GM18951 (cell line): ENCODE measurements around the gene TRAPPC6A.
A peak's percentile ranks its signal among the peaks of the same experiment; 100 is the strongest.

Source experiments
- POLR2A ChIP-seq: IDR thresholded peaks from 4 replicates; pipeline ENCODE4 v1.6.1; 2011; ENCODE audit warnings: mild to moderate bottlenecking; ENCODE audit not compliant: insufficient read length, insufficient read depth; ENCODE audit errors: extremely low read depth
- in situ Hi-C: fragments of 300-500 bp; cut with MboI; formaldehyde crosslinking; loops from one replicate; pipeline ENCODE4 v1.12.0; 2022; ENCODE audit warnings: low sequenced_read_pairs, mixed read lengths, inconsistent platforms; ENCODE audit not compliant: unreplicated experiment

The TRAPPC6A gene

GRCh38 chr19:45177817-45178261, at the start of gene TRAPPC6A:
TRAPPC6A (minus strand) TSS chr19:45178237; CDS start chr19:45178218, 19 bp downstream.
- TF ChIP-seq POLR2A = peak; percentile 64
- in situ Hi-C loops = no loop called here

DNA sequence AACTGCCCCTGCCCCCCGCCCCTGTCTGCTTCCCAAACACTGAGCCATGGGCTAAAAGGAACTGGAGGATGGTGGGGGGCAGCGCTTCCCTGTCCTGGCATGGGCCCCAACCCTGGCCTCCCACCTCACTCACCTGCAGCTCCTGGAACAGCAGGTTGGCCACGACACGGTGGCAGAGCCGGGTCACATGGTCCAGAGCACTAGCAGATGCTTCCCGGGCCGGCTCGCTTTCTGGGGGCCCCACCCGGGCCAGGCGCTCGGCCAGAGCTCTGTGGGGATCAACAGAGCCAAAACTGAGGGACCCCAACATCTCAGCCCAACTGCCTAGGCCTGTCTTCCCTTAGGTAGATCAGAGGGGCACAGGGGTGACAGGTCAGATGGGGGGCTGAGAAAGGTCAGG, 46.6 kb upstream of the TRAPPC6A start:
- no peak for TF ChIP-seq POLR2A
- in situ Hi-C loops = no loop called here

DNA sequence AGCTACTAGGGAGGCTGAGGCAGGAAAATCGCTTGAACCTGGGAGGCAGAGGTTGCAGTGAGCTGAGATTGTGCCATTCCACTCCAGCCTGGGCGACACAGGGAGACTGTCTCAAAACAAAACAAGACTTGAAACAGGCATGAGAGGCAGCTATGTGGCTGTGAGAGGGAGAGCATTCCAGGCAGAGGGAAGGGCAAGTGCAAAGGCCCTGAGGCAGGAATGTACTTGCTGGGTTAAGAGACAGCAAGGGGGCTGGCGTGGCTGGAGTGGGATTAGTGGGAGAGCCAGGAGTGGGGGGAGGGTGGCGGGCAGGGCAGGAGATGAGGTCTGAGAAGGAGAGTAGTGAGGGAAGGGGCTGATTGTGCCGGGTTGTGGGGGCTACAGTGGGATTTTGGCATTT, 45.8 kb upstream of the TRAPPC6A start:
- no peak for TF ChIP-seq POLR2A
- in situ Hi-C loops = no loop called here

GRCh38 chr19:45222724-45223123, 44.7 kb upstream of the TRAPPC6A start:
- no peak for TF ChIP-seq POLR2A
- in situ Hi-C loops = no loop called here

- TF ChIP-seq POLR2A = no peak
- in situ Hi-C loops = no loop called here
These were observed 41.1 kb upstream of the TRAPPC6A start for GRCh38 chr19:45218911-45219743.

DNA sequence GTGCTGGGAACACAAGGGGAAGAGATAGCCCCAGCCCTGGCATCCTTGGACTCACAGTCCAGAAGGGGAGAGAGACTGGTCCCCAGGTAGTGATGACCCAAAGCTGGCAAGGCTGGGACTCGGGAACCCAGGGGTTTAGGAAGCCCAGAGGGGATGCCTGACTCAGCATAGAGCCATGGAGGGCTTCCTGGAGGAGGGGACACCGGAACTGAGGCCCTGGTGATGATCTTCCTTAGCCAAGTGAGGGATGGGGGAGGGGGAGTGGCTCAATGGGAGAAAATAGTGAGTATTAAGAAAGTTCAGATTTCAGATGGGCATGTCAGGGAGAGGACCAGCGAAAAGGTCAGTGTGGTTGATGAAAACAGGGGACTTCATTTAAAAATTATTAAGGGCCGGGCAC, 40.4 kb upstream of the TRAPPC6A start:
- TF ChIP-seq POLR2A = no peak
- in situ Hi-C loops = no loop called here

- TF ChIP-seq POLR2A = no peak
- in situ Hi-C loops = no loop called here
These were observed 39.9 kb upstream of the TRAPPC6A start for GRCh38 chr19:45217957-45218334.

DNA sequence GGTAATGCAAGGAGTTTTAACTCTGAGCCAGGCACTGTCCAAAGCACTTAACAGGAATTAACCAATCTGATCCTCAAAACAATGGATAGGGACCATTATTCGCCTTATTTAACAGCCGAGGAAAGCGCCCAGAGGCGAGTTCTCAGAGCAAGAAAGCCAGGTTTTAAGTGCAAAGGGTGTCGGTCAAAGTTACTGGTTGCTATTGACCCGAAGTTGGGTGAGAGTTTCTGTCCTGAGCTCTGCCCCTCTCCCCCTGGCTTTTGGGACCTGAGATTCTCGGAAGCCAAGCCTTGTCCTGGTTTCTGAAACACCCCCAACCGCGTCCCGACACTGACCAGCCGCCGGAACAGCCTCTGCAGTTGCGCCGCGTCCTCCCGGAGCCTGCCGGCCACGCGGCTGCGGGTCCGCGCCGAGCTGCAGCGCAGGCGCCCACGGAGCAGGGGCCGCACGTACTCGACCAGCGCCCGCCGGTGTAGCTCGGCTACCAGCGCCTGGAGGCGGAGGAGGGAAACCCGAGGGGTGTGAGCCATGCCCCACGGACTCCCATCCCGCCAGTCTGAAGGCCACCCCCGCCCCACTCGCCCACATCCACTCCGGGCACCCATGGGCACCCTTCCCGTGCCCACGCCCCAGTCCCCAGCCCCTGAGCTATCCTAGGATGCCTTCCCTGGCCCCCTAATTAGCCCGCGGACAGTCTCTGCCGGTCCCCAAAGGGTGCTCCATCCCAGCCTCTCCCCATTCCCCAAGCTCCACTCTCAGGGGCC, 39.3 kb upstream of the TRAPPC6A start:
- in situ Hi-C loops = no loop called here
- TF ChIP-seq POLR2A = no peak

DNA sequence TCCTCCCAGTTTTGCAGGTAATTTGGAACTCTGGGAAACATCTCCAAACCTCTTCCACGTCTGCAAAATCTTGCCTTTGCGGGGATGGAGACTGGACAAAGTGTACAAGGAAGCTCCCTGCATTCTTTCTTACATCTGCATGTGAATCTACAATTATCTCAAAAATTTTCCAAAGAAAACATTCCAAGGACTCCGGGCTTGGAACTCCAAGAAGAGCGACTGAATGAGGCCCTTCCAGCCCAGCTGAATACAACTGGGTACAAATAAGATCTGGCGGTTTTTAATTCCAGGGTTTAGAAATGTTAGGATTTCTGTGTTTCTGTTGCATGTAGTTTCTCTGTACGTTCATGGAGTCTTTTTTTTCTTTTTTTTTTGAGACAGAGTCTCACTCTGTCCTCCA, 38.6 kb upstream of the TRAPPC6A start:
- in situ Hi-C loops = no loop called here
- TF ChIP-seq POLR2A = no peak

- in situ Hi-C loops = no loop called here
- TF ChIP-seq POLR2A = no peak
These were observed 37.6 kb upstream of the TRAPPC6A start for GRCh38 chr19:45215391-45216191.

GRCh38 chr19:45213031-45213430, 35.0 kb upstream of the TRAPPC6A start:
- in situ Hi-C loops = no loop called here
- TF ChIP-seq POLR2A = no peak

DNA sequence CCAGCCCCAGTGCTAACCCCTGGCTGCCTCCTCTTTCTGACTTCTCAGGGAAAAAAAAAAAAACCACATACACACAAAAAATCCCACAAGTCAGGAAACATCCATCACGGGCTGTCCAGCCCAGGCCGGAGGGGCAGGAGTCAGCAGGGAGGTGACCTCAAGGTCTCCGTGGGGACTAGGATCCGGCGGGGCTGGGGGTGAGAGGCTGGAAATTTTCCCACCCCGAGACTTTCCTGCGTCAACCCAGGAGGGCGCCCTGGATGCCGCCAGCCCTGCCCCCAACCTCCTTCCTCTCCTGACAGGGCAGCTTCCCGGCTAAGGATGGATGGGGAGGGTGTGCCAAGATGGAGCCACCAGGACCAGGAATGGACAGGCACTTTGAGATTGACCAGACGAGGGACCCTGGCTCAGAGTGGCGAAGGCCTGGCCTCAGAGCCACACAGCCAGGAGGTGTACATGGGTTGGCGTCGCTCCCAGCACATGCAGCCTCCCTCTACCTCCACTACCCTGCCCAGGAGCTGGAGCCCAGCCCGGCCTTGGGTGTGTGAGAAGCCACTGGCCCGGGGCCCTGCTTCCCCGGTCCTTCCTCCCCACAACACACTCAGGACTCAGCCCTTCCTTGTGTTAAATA, 33.8 kb upstream of the TRAPPC6A start:
- TF ChIP-seq POLR2A = no peak
- in situ Hi-C loops = no loop called here

- in situ Hi-C loops = no loop called here
- TF ChIP-seq POLR2A = no peak
These were observed 28.3 kb upstream of the TRAPPC6A start for GRCh38 chr19:45206328-45206727.
